HepG2 (cell line): Measurements from ENCODE around the gene RSPRY1. TPM values are rescaled to one million over a fixed set of nuclear protein-coding genes. Genes with fewer than 3 reads are reported as not detected.
A peak's percentile ranks its signal among the peaks of the same experiment; 100 is the strongest.

Experiments used
- ATF1 ChIP-seq: IDR thresholded peaks from 2 replicates; pipeline ENCODE4 v1.6.1; 2016; ENCODE audit warnings: mild to moderate bottlenecking, control low read depth
- FLYWCH1 ChIP-seq: sonication (generic); formaldehyde crosslinking; IDR thresholded peaks from 2 replicates; pipeline ENCODE4 v1.8.1; 2023; ENCODE audit warnings: mild to moderate bottlenecking, missing genetic modification reagents
- RFX1 ChIP-seq: fragments of 450-650 bp; IDR thresholded peaks from 2 replicates; pipeline ENCODE4 v1.6.1; 2017
- SNRNP70 ChIP-seq: fragments of 200-400 bp; formaldehyde crosslinking; IDR thresholded peaks from 2 replicates; pipeline ENCODE4 v1.6.1; 2017; ENCODE audit warnings: mild to moderate bottlenecking, low read depth, low read length, moderate library complexity
- SP4 ChIP-seq: sonication (generic); formaldehyde crosslinking; IDR thresholded peaks from 2 replicates; pipeline ENCODE4 v1.8.1; 2023; ENCODE audit warnings: mild to moderate bottlenecking, missing genetic modification reagents
- ZBTB7B ChIP-seq: sonication (generic); formaldehyde crosslinking; IDR thresholded peaks from 2 replicates; pipeline ENCODE4 v1.4.0; 2020; ENCODE audit warnings: missing genetic modification reagents
- ZBTB8A ChIP-seq: sonication (generic); formaldehyde crosslinking; IDR thresholded peaks from 2 replicates; pipeline ENCODE4 v1.4.0; 2020; ENCODE audit warnings: mild to moderate bottlenecking, low read depth, missing genetic modification reagents, borderline replicate concordance
- ZFP41 ChIP-seq: sonication (generic); formaldehyde crosslinking; IDR thresholded peaks from 2 replicates; pipeline ENCODE4 v1.4.0; 2020; ENCODE audit warnings: mild to moderate bottlenecking, missing genetic modification reagents, borderline replicate concordance
- ZNF17 ChIP-seq: sonication (generic); formaldehyde crosslinking; IDR thresholded peaks from 2 replicates; pipeline ENCODE4 v1.5.0; 2020; ENCODE audit warnings: mild to moderate bottlenecking, missing genetic modification reagents
- ZNF343 ChIP-seq: sonication (generic); formaldehyde crosslinking; IDR thresholded peaks from 2 replicates; pipeline ENCODE4 v1.4.0; 2020; ENCODE audit warnings: mild to moderate bottlenecking, missing genetic modification reagents
- ZNF496 ChIP-seq: sonication (generic); formaldehyde crosslinking; IDR thresholded peaks from 2 replicates; pipeline ENCODE4 v1.8.1; 2023; ENCODE audit warnings: mild to moderate bottlenecking, moderate library complexity, missing genetic modification reagents; ENCODE audit not compliant: insufficient replicate concordance
- ZNF572 ChIP-seq: sonication (generic); formaldehyde crosslinking; IDR thresholded peaks from 2 replicates; pipeline ENCODE4 v1.5.1; 2020; ENCODE audit warnings: mild to moderate bottlenecking, missing genetic modification reagents
- ZNF703 ChIP-seq: sonication (generic); formaldehyde crosslinking; IDR thresholded peaks from 2 replicates; pipeline ENCODE4 v1.5.1; 2020; ENCODE audit warnings: missing genetic modification reagents, mild to moderate bottlenecking, moderate library complexity, borderline replicate concordance
- ZNF737 ChIP-seq: sonication (generic); formaldehyde crosslinking; IDR thresholded peaks from 2 replicates; pipeline ENCODE4 v1.5.0; 2020; ENCODE audit warnings: missing genetic modification reagents, mild to moderate bottlenecking, borderline replicate concordance
- ZNF75D ChIP-seq: sonication (generic); formaldehyde crosslinking; IDR thresholded peaks from 2 replicates; pipeline ENCODE4 v1.8.1; 2023; ENCODE audit warnings: missing genetic modification reagents, mild to moderate bottlenecking, borderline replicate concordance
- polyA plus RNA-seq, 8 experiments: library from polyadenylated mRNA; depleted of rRNA in 3 of 8; stranded (reverse) in 7 of 8; unstranded in 1 of 8; fragments of >200 nt; fragmentation: Illumina TruSeq in 4 of 8; extraction: Trizol in 4 of 8; gene quantifications; 2 replicates each; pipeline versions ENCODE4 v1.2.1 to v1.2.3, GENCODE V29; 2011 to 2016; ENCODE audit warnings: low read depth in 4 of 8, missing spikeins in 1 of 8, mixed read lengths in 1 of 8; ENCODE audit not compliant: insufficient read depth in 1 of 8
- total RNA-seq, 5 experiments: library from RNA; depleted of rRNA; stranded (reverse); fragments of >200 nt; fragmentation: Illumina TruSeq; extraction: Trizol; gene quantifications; 2 replicates each; pipeline ENCODE4 v1.2.3, GENCODE V29; 2016; ENCODE audit warnings: low read depth in 1 of 5
- TF ChIP-seq, protein P1 (sequence below): sonication (generic); formaldehyde crosslinking; IDR thresholded peaks from 2 replicates; pipeline ENCODE4 v1.5.0; 2020; ENCODE audit warnings: mild to moderate bottlenecking, missing genetic modification reagents, borderline replicate concordance
- TF ChIP-seq, protein P2 (sequence below): sonication (generic); formaldehyde crosslinking; conservative IDR thresholded peaks from 2 replicates; pipeline ENCODE4 v1.4.0; 2020; ENCODE audit warnings: missing genetic modification reagents
- TF ChIP-seq, protein P3 (sequence below): sonication (generic); formaldehyde crosslinking; IDR thresholded peaks from 2 replicates; pipeline ENCODE4 v1.5.1; 2020; ENCODE audit warnings: mild to moderate bottlenecking, missing genetic modification reagents, borderline replicate concordance
- TF ChIP-seq, protein P4 (sequence below): sonication (generic); formaldehyde crosslinking; IDR thresholded peaks from 2 replicates; pipeline ENCODE4 v1.5.0; 2020; ENCODE audit warnings: missing genetic modification reagents, mild to moderate bottlenecking, borderline replicate concordance

Gene RSPRY1
- total and polyA plus RNA-seq, 2 of the 13 experiments (the other 11 are each of a cell fraction or from before 2014, with no cell fraction given), result 53.4 to 61.0 TPM

DNA sequence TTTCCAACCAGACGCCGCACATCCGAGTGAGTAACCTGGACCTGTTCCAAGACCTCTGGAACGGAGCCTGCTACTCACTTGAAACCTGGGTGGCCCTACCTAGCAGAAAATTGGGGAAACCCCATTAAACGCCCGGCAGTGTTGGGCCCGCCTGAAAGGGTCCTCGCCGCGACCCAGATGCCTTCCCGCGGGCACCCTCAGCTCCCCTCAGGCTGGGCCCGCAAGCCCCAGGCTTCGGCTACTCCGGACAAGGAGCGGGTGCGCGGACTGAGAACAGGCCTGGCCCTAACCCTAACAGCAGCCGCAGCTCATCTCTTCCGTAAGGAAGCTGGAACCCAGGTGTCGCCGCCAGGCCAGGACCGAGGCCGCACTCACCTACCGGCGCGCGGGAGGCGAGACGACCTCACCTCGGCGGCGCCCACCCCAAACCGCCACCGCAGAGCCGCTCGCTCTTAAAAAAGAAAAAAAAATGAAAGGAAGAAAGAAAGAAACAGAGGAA is 634 bp upstream of the RSPRY1 start (continued):
- TF ChIP-seq, protein P1, sequence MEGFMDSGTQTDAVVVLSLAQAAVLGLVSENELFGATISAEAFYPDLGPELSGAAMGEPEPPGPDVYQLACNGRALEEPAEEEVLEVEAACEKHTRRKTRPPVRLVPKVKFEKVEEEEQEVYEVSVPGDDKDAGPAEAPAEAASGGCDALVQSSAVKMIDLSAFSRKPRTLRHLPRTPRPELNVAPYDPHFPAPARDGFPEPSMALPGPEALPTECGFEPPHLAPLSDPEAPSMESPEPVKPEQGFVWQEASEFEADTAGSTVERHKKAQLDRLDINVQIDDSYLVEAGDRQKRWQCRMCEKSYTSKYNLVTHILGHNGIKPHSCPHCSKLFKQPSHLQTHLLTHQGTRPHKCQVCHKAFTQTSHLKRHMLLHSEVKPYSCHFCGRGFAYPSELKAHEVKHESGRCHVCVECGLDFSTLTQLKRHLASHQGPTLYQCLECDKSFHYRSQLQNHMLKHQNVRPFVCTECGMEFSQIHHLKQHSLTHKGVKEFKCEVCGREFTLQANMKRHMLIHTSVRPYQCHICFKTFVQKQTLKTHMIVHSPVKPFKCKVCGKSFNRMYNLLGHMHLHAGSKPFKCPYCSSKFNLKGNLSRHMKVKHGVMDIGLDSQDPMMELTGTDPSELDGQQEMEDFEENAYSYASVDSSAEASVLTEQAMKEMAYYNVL (CRISPR knock-in tag), result peak; percentile 88
- TF ChIP-seq, protein P2, sequence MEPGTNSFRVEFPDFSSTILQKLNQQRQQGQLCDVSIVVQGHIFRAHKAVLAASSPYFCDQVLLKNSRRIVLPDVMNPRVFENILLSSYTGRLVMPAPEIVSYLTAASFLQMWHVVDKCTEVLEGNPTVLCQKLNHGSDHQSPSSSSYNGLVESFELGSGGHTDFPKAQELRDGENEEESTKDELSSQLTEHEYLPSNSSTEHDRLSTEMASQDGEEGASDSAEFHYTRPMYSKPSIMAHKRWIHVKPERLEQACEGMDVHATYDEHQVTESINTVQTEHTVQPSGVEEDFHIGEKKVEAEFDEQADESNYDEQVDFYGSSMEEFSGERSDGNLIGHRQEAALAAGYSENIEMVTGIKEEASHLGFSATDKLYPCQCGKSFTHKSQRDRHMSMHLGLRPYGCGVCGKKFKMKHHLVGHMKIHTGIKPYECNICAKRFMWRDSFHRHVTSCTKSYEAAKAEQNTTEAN (CRISPR knock-in tag), result no peak; the same call in 1 of the 2 replicates
- no peak for TF ChIP-seq ZNF17 (CRISPR knock-in tag)
- TF ChIP-seq ZNF703 (CRISPR knock-in tag), result no peak
- TF ChIP-seq ZBTB8A (CRISPR knock-in tag), result no peak; the same call in 1 of the 2 replicates
- no peak for TF ChIP-seq ZBTB7B
- TF ChIP-seq ZNF496 (CRISPR knock-in tag), result no peak
- TF ChIP-seq, protein P3, sequence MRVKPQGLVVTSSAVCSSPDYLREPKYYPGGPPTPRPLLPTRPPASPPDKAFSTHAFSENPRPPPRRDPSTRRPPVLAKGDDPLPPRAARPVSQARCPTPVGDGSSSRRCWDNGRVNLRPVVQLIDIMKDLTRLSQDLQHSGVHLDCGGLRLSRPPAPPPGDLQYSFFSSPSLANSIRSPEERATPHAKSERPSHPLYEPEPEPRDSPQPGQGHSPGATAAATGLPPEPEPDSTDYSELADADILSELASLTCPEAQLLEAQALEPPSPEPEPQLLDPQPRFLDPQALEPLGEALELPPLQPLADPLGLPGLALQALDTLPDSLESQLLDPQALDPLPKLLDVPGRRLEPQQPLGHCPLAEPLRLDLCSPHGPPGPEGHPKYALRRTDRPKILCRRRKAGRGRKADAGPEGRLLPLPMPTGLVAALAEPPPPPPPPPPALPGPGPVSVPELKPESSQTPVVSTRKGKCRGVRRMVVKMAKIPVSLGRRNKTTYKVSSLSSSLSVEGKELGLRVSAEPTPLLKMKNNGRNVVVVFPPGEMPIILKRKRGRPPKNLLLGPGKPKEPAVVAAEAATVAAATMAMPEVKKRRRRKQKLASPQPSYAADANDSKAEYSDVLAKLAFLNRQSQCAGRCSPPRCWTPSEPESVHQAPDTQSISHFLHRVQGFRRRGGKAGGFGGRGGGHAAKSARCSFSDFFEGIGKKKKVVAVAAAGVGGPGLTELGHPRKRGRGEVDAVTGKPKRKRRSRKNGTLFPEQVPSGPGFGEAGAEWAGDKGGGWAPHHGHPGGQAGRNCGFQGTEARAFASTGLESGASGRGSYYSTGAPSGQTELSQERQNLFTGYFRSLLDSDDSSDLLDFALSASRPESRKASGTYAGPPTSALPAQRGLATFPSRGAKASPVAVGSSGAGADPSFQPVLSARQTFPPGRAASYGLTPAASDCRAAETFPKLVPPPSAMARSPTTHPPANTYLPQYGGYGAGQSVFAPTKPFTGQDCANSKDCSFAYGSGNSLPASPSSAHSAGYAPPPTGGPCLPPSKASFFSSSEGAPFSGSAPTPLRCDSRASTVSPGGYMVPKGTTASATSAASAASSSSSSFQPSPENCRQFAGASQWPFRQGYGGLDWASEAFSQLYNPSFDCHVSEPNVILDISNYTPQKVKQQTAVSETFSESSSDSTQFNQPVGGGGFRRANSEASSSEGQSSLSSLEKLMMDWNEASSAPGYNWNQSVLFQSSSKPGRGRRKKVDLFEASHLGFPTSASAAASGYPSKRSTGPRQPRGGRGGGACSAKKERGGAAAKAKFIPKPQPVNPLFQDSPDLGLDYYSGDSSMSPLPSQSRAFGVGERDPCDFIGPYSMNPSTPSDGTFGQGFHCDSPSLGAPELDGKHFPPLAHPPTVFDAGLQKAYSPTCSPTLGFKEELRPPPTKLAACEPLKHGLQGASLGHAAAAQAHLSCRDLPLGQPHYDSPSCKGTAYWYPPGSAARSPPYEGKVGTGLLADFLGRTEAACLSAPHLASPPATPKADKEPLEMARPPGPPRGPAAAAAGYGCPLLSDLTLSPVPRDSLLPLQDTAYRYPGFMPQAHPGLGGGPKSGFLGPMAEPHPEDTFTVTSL (CRISPR knock-in tag), result no peak
- no peak for TF ChIP-seq ATF1
- 0 out of 2 replicates have a peak, but pooled peaks have one; percentile 58 for TF ChIP-seq ZNF737
- 0 out of 2 replicates have a peak, but pooled peaks have one; percentile 69 for TF ChIP-seq ZNF343 (CRISPR knock-in tag)
- TF ChIP-seq ZNF75D, result peak; percentile 84; the same call in 1 of the 2 replicates
- no peak for TF ChIP-seq RFX1
- TF ChIP-seq SNRNP70, result no peak
- no peak for TF ChIP-seq ZFP41
- TF ChIP-seq ZNF572, result peak; percentile 65
- no peak for TF ChIP-seq SP4 (CRISPR knock-in tag)
- no peak for TF ChIP-seq FLYWCH1 (CRISPR knock-in tag)
- TF ChIP-seq, protein P4, sequence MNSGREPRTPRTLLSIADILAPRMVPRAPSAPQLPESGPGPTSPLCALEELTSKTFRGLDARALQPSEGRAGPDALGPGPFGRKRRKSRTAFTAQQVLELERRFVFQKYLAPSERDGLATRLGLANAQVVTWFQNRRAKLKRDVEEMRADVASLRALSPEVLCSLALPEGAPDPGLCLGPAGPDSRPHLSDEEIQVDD (CRISPR knock-in tag), result no peak
